Body of pancreas (tissue), 4 donors: ENCODE results near the gene ENTPD8.

Source experiments
- CTCF ChIP-seq, 7 experiments: fragments of 450-650 bp in 4 of 7; fragments of 200-600 bp in 3 of 7; sonication (generic) in 3 of 7; IDR thresholded peaks; one replicate each; pipeline ENCODE4 v1.5.1; 2016 to 2019; ENCODE audit warnings: antibody characterized with exemption in 7 of 7
- POLR2A ChIP-seq, 3 donors: fragments of 450-650 bp; IDR thresholded peaks; one replicate each; pipeline ENCODE4 v1.6.1; 2016; ENCODE audit warnings: antibody characterized with exemption in 3 of 3, mild to moderate bottlenecking in 2 of 3

GRCh38 chr9:137452761-137453642, 11.8 kb upstream of the ENTPD8 start:
- no peak for TF ChIP-seq CTCF (IDR thresholded peaks at IDR 0.05)
- TF ChIP-seq POLR2A (IDR thresholded peaks at IDR 0.05) = no peak
